LNCaP clone FGC (cell line): ENCODE measurements around the gene RGPD8.
A peak's percentile ranks its signal among the peaks of the same experiment; 100 is the strongest.
"Not testable (repeated sequence)": the region's sequence is repeated elsewhere in the genome, so short reads cannot be mapped to it uniquely, and the experiment has no call there.

Experiments used
- DNase-seq: peaks from one replicate; pipeline ENCODE4 v3.0.0-alpha.2; 2011; ENCODE audit warnings: low read depth
- H3K4me3 ChIP-seq: 2 replicates; pipeline ENCODE4 v1.5.1; 2011; ENCODE audit warnings: mild to moderate bottlenecking, low read depth, low read length, control low read depth
- TF ChIP-seq, protein P1 (sequence below): IDR thresholded peaks from 2 replicates; pipeline ENCODE4 v1.5.1; 2012; ENCODE audit warnings: mild to moderate bottlenecking; ENCODE audit not compliant: control insufficient read depth, insufficient read depth; ENCODE audit errors: extremely low read depth

RGPD8 gene

DNA sequence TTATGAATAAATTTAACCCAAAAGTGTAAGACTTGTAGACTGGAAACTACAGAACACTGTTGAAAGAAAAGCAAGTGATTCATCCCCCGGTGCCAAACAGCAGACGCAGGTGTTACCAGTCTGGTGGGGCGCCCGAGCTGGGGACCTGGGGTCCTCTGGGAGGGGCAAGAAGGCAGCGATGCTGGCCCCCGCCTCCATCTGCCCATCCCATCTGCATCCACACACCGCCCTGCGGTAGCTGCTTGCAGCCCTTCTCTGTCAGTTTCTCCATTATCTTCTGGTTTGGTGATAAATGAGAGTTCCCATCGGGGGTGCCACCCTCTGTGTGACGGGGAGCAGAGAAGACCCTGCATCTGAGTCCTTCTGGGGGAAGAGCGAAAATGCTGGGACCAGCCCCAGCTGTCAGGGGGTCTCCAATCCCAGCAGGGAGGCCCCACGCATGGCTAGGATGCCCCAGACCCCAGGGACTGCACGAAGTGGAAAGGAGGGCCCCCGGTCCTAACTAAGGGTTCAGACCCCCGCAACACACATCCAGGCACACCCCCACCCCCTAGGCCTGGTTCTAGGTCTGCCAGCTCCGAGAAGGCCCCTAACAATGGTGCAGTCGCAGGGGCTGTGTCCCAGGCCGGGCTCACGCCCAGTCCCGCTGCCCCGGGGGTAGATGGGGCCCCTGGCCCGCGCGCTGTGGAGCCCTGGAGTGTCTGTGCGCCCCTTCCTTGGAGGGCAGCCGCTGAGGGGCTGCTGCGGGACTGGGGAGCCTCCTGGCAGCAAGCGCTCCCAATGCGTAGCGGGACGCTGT lies 686 bp upstream of the RGPD8 start:
- no peak for DNase-seq
- H3K4me3 ChIP-seq = no peak overlapping the region
- TF ChIP-seq, protein P1, sequence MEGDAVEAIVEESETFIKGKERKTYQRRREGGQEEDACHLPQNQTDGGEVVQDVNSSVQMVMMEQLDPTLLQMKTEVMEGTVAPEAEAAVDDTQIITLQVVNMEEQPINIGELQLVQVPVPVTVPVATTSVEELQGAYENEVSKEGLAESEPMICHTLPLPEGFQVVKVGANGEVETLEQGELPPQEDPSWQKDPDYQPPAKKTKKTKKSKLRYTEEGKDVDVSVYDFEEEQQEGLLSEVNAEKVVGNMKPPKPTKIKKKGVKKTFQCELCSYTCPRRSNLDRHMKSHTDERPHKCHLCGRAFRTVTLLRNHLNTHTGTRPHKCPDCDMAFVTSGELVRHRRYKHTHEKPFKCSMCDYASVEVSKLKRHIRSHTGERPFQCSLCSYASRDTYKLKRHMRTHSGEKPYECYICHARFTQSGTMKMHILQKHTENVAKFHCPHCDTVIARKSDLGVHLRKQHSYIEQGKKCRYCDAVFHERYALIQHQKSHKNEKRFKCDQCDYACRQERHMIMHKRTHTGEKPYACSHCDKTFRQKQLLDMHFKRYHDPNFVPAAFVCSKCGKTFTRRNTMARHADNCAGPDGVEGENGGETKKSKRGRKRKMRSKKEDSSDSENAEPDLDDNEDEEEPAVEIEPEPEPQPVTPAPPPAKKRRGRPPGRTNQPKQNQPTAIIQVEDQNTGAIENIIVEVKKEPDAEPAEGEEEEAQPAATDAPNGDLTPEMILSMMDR = no peak

DNA sequence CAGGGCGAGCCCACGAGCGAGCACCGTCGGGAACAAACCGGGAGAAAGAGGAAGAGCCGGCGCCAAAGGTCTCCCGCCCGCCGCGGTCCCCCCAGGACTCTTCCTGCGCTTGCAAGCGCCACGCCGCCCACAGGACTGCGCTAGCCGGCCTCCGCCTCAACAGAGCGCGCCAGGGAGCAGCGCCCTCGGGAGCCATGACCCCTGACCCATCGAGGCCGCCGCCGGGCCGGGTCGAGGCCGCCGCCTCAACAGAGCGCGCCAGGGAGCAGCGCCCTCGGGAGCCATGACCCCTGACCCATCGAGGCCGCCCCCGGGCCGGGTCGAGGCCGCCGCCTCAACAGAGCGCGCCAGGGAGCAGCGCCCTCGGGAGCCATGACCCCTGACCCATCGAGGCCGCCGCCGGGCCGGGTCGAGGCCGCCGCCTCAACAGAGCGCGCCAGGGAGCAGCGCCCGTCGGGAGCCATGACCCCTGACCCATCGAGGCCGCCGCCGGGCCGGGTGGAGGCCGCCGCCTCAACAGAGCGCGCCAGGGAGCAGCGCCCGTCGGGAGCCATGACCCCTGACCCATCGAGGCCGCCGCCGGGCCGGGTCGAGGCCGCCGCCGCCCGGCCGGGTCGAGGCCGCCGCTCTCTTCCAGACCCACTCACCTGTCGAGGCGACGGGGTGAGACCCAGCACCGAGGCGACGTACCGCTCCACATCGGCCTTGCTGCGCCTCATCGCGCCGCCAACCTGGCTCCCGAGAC lies 538 bp downstream of the RGPD8 start:
- not testable (repeated sequence) for DNase-seq, H3K4me3 ChIP-seq

DNA sequence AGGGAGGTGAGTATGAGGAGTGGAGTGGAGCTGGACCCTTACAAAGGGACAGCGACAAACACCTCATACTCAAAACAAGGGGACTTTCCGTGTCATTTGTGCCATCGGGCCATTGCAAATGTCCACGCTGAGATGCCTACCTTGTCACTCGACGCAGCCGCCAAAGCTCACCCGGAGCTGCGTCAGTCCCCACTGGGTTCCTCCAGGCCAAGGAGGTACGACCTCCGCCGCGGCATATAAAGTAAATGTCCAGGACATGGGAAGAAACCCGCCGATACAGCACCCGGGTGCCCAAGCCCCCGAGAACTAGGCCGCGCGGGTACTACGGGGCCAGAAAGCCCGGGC lies 1.1 kb downstream of the RGPD8 start:
- DNase-seq, H3K4me3 ChIP-seq: not testable (repeated sequence)

DNA sequence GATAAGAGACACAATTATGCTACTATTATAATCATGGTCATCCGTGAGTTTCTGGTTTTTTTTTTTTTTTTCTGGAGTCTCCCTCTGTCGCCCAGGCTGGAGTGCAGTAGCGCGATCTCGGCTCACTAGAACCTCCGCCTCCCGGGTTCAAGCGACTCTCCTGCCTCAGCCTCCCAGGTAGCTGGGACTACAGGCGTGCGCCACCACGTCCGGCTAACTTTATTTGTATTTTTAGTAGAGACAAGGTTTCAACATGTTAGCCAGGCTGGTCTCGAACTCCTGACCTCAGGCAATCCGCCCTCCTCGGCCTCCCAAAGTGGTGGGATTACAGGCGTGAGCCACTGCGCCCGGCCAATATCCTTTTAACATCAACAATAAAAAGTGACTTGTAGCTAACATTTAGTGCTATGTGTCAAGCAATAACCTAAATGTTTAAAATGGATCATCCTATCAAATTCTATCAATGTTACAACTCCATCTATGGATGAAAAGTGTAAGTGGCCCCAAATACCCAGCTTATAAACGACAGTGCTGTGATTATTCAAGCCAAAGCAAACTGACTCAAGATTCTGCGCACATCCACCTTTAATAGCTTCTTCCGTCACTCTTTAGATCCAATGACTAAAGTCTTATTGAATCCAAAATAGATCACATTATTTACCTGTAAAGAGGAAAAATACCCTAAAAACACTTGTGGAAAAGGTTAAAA lies 1.7 kb downstream of the RGPD8 start:
- DNase-seq, H3K4me3 ChIP-seq: not testable (repeated sequence)

DNA sequence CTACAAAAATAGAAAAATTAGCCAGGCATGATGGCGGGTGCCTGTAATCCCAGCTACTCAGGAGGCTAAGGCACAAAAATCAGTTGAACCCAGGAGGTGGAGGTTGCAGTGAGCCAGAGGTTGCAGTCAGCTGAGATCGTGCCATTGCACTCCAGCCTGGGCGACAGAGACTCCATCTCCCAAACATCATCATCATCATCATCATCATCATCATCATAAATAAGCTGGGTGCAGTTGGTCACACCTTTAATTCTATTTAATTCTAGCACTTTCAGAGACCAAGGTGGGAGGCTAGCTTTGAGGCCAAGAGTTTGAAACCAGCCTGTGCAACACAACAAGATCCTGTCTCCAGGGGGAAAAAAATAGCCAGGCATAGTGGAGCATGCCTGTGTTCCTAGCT lies 8.9 kb downstream of the RGPD8 start:
- not testable (repeated sequence) for DNase-seq, H3K4me3 ChIP-seq

- TF ChIP-seq, protein P1 = peak; percentile 33
- DNase-seq, H3K4me3 ChIP-seq: not testable (repeated sequence)
Observed at GRCh38 chr2:112416860-112417259, 16.6 kb downstream of the RGPD8 start.

DNA sequence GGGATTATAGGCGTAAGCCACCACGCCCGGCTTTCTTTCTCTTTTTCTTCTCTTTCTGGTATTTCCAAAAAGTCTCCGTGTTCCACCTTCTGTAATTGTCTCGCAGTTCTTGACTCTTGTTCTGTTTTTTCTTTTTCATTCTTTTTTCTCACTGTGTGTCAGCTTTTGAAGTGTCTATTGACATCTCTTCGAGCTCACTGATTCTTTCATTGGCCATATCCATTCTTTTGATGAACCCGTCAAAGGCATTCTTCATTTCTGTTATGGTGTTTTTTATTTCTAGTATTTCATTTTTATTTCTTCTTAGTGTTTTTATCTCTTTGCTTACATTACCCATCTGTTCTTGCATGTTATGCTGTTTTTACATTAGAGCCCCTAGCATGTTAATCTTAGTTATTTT lies 73.4 kb downstream of the RGPD8 start:
- H3K4me3 ChIP-seq, DNase-seq: not testable (repeated sequence)

DNA sequence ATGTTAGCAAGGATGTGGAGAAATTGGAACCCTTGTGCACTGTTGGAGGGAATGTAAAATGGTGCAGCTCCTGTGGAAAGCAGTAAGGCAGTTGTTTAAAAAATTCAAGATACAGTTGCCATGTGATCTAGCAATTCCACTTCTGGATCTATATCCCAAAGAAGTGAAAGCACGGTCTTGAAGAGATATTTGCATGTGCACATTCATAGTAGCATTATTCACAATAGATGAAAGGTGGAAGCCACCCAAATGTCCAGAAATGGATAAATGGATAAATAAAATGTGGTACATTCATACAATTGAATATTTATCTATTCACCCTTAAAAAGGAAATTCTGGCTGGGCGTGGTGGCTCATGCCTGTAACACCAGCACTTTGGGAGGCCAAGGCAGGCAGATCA lies 79.1 kb downstream of the RGPD8 start:
- H3K4me3 ChIP-seq, DNase-seq: not testable (repeated sequence)

DNA sequence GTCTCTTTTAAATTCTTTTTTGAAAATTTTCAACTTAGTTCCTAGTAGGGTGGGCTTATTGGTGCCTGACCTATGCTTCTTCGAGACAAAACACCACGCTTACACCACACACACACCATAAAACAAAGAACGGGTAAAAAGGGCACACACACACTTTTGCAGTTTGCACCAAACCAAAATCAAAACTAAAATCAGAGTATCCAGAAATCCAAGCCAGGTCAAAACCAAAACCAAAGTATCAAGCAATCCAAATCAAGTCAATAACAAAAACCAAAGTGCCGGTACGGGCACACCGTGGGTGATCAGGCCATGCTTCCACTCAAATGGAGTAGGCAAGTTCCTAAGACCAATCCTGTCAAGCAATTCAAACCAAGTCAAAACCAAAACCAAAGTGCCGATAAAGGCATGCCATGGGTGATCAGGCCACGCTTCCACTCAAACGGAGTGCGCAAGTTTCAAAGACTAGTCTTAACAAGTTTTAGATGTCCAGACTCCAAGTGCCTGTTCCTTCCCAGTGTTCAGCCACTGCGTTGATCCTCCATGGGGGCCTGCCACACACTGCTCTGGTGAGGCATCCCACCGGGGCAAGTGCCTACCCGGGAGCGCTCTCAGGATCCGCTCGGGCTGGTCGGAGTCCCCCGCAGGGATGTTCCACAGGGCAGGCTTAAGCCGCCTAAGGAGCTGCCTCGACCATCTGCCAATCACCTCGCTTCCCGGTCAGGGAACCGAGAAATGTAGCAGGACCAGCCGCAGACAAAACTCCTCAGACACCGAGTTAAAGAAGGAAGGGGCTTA lies 80.4 kb downstream of the RGPD8 start:
- not testable (repeated sequence) for DNase-seq, H3K4me3 ChIP-seq

DNA sequence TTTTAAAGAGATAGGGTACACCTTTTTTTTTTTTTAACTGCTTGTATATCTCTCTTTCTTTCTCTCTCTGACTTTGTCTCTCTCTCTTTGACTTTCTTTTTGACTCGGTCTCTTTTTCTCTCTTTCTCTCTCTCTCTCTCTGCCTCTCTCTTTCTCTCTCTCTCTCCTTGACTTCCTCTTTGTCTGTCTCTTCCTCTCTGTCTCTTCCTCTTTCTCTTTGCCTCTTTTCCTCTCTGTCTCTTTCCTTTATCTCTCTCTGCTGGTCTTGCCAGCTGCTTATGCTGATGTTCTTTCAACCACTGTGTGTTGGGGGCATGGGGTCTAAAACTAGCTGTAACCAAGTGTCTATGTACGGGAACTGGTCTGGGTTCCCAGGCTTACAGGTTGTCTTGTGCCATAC lies 81.2 kb downstream of the RGPD8 start:
- not testable (repeated sequence) for H3K4me3 ChIP-seq, DNase-seq
